HG03060 (cell line): Measurements from ENCODE around the gene ANKRD31.
"Not testable (repeated sequence)": the region's sequence is repeated elsewhere in the genome, so short reads cannot be mapped to it uniquely, and the experiment has no call there.

Experiments
- ATAC-seq: cut with Tn5 transposase; IDR thresholded peaks from one replicate; pipeline ENCODE4 v1.9.1; 2021; ENCODE audit warnings: low read depth, moderate number of reproducible peaks; ENCODE audit not compliant: unreplicated experiment

ANKRD31 gene

GRCh38 chr5:75236322-75237316, at the start of gene ANKRD31:
Gene ANKRD31 (minus strand): TSS chr5:75236878. CDS start chr5:75236686, 192 bp downstream.
- ATAC-seq: peak; percentile 68

GRCh38 chr5:75286211-75286773, 49.6 kb upstream of the ANKRD31 start:
- ATAC-seq: no peak

GRCh38 chr5:75282581-75282980, 45.9 kb upstream of the ANKRD31 start:
- ATAC-seq: no peak

- no peak for ATAC-seq
Observed at GRCh38 chr5:75281716-75282465, 45.2 kb upstream of the ANKRD31 start.

- no peak for ATAC-seq
Observed at GRCh38 chr5:75279321-75279720, 42.6 kb upstream of the ANKRD31 start.

GRCh38 chr5:75277463-75277862, 40.8 kb upstream of the ANKRD31 start:
- no peak for ATAC-seq

GRCh38 chr5:75275756-75276155, 39.1 kb upstream of the ANKRD31 start:
- no peak for ATAC-seq

- ATAC-seq: no peak
Observed at GRCh38 chr5:75275147-75275546, 38.5 kb upstream of the ANKRD31 start.

- no peak for ATAC-seq
Observed at GRCh38 chr5:75274486-75274885, 37.8 kb upstream of the ANKRD31 start.

GRCh38 chr5:75270605-75271004, 33.9 kb upstream of the ANKRD31 start:
- ATAC-seq: not testable (repeated sequence)

- no peak for ATAC-seq
Observed at GRCh38 chr5:75265731-75266130, 29.1 kb upstream of the ANKRD31 start.

GRCh38 chr5:75262271-75262670, 25.6 kb upstream of the ANKRD31 start:
- no peak for ATAC-seq

GRCh38 chr5:75260708-75261107, 24.0 kb upstream of the ANKRD31 start:
- ATAC-seq: no peak

- not testable (repeated sequence) for ATAC-seq
Observed at GRCh38 chr5:75250452-75250851, 13.8 kb upstream of the ANKRD31 start.

- ATAC-seq: no peak
Observed at GRCh38 chr5:75245023-75245422, 8.3 kb upstream of the ANKRD31 start.

GRCh38 chr5:75243510-75243909, 6.8 kb upstream of the ANKRD31 start:
- no peak for ATAC-seq

GRCh38 chr5:75243100-75243499, 6.4 kb upstream of the ANKRD31 start:
- ATAC-seq: no peak

- no peak for ATAC-seq
Observed at GRCh38 chr5:75242067-75242466, 5.4 kb upstream of the ANKRD31 start.

GRCh38 chr5:75239681-75240080, 3.0 kb upstream of the ANKRD31 start:
- no peak for ATAC-seq

- ATAC-seq: no peak
Observed at GRCh38 chr5:75235711-75236110, 967 bp downstream of the ANKRD31 start.

GRCh38 chr5:75234251-75234650, 2.4 kb downstream of the ANKRD31 start:
- no peak for ATAC-seq
